Activated naive CD4-positive, alpha-beta T cell treated with anti-CD3 and anti-CD28 coated beads for 36 hours (primary cell): ENCODE measurements around the gene PIGA. TPM values are rescaled to one million over a fixed set of nuclear protein-coding genes. Genes with fewer than 3 reads are reported as not detected.
"Not testable (repeated sequence)": the region's sequence is repeated elsewhere in the genome, so short reads cannot be mapped to it uniquely, and the experiment has no call there.

Experiments used
- CTCF ChIA-PET: fragments of 350-600 bp; sonication (Branson Sonifier 250); formaldehyde crosslinking; loops from one replicate; lab custom pipeline; 2021; ENCODE audit warnings: antibody characterized with exemption; lab: Charles Lee
- DNase-seq: peaks from one replicate; pipeline ENCODE4 v3.0.0-alpha.2; 2020
- H3K27ac Mint-ChIP-seq: one replicate; pipeline ENCODE4 v1.8.0; 2021; ENCODE audit warnings: mild to moderate bottlenecking, mixed read lengths
- H3K27me3 Mint-ChIP-seq: one replicate; pipeline ENCODE4 v1.8.0; 2021; ENCODE audit warnings: low read depth, mixed read lengths
- H3K36me3 Mint-ChIP-seq: one replicate; pipeline ENCODE4 v1.8.0; 2021; ENCODE audit warnings: low read depth, mixed read lengths
- H3K4me1 Mint-ChIP-seq: one replicate; pipeline ENCODE4 v1.8.0; 2021; ENCODE audit warnings: low read depth, mixed read lengths
- H3K4me3 Mint-ChIP-seq: one replicate; pipeline ENCODE4 v1.8.0; 2021; ENCODE audit warnings: mild to moderate bottlenecking, moderate library complexity, mixed read lengths
- H3K9me3 Mint-ChIP-seq: one replicate; pipeline ENCODE4 v1.8.0; 2021; ENCODE audit warnings: mixed read lengths
- intact Hi-C: fragments of 100-400 bp; cut with micrococcal nuclease; formaldehyde crosslinking; loops from one replicate; pipeline ENCODE4 v1.15.1; 2023
- total RNA-seq, 2 experiments: library from RNA; stranded (reverse); gene quantifications; one replicate each; pipeline ENCODE4 v1.2.3, GENCODE V29; 2021

PIGA gene
- total RNA-seq, 2 experiments from 2014 or later, result 26.8 to 28.4 TPM

- H3K27me3 Mint-ChIP-seq, result no peaks in the 10 kb centered on the region
- peaks cover 6% of the 10 kb centered on the region for H3K36me3 Mint-ChIP-seq
- no peaks in the 10 kb centered on the region for H3K9me3 Mint-ChIP-seq
- no peaks in the 10 kb centered on the region for H3K4me1 Mint-ChIP-seq
- no peak within 1 kb of the TSS for H3K27ac Mint-ChIP-seq
- intact Hi-C loops, result no loop called here
- H3K4me3 Mint-ChIP-seq, result no peak within 1 kb of the TSS
- CTCF ChIA-PET, result interaction anchor here (0.6 kb wide), 1 partner anchor 33 kb away, joined by 3 read pairs; no protein-coding TSS in a partner anchor
- no peak for DNase-seq
These were observed 19.8 kb downstream of the PIGA start, which contains the start of gene ASB11 for GRCh38 chrX:15315509-15315908. ASB11 (minus strand) TSS chrX:15315640; CDS start chrX:15315605, 35 bp downstream.

GRCh38 chrX:15314472-15314871, 20.9 kb downstream of the PIGA start:
- Mint-ChIP-seq H3K9me3 (no peaks in the 10 kb centered on the region), H3K4me3 (no peak overlapping the region), H3K36me3 (peaks cover 3% of the 10 kb centered on the region), H3K27me3 (no peaks in the 10 kb centered on the region), H3K4me1 (no peaks in the 10 kb centered on the region), H3K27ac (no peak overlapping the region)
- intact Hi-C loops, result no loop called here
- CTCF ChIA-PET, result no interaction called here
- DNase-seq, result no peak

GRCh38 chrX:15311119-15311518, 24.2 kb downstream of the PIGA start:
- CTCF ChIA-PET, result interaction anchor here (0.6 to 1.2 kb wide), 2 partner anchors 11 to 208 kb away, joined by 3 read pairs; no protein-coding TSS in a partner anchor
- H3K4me1 Mint-ChIP-seq, result no peaks in the 10 kb centered on the region
- H3K9me3 Mint-ChIP-seq, result no peaks in the 10 kb centered on the region

GRCh38 chrX:15310117-15310516, 25.2 kb downstream of the PIGA start:
- no peak for DNase-seq
- Mint-ChIP-seq H3K4me1 (no peaks in the 10 kb centered on the region), H3K9me3 (no peaks in the 10 kb centered on the region), H3K4me3 (no peak overlapping the region), H3K27ac (no peak overlapping the region), H3K27me3 (no peaks in the 10 kb centered on the region), H3K36me3 (no peaks in the 10 kb centered on the region)
- CTCF ChIA-PET, result interaction anchor here (1.2 kb wide), 1 partner anchor 10 kb away, joined by 3 read pairs; no protein-coding TSS in a partner anchor
- intact Hi-C loops, result no loop called here

More at GRCh38 chrX:15311119-15311518, 24.2 kb downstream of the PIGA start:
- intact Hi-C loops, result no loop called here
- Mint-ChIP-seq H3K27me3 (no peaks in the 10 kb centered on the region), H3K36me3 (no peaks in the 10 kb centered on the region), H3K4me3 (no peak overlapping the region), H3K27ac (no peak overlapping the region)
- no peak for DNase-seq

GRCh38 chrX:15305899-15306298, 29.4 kb downstream of the PIGA start:
- H3K4me1 Mint-ChIP-seq, H3K9me3 Mint-ChIP-seq, H3K27me3 Mint-ChIP-seq, CTCF ChIA-PET, H3K36me3 Mint-ChIP-seq, H3K27ac Mint-ChIP-seq, intact Hi-C loops, H3K4me3 Mint-ChIP-seq, DNase-seq: not testable (repeated sequence)

- peak; percentile 23 for DNase-seq
- no peaks in the 10 kb centered on the region for H3K4me1 Mint-ChIP-seq
- H3K27ac Mint-ChIP-seq, result no peak overlapping the region
- CTCF ChIA-PET, result no interaction called here
- no peak overlapping the region for H3K4me3 Mint-ChIP-seq
- intact Hi-C loops, result loop anchor here (1.0 kb wide), 1 partner anchor 33 kb away; the partner anchor contains the start of gene PIGA
- H3K27me3 Mint-ChIP-seq, result no peaks in the 10 kb centered on the region
- H3K36me3 Mint-ChIP-seq, result no peaks in the 10 kb centered on the region
- no peaks in the 10 kb centered on the region for H3K9me3 Mint-ChIP-seq
These were observed 33.4 kb downstream of the PIGA start for GRCh38 chrX:15301924-15302323.

GRCh38 chrX:15299941-15300851, 35.1 kb downstream of the PIGA start:
- H3K36me3 Mint-ChIP-seq, result no peaks in the 10 kb centered on the region
- no peaks in the 10 kb centered on the region for H3K9me3 Mint-ChIP-seq
- intact Hi-C loops, result loop anchor here (1.0 kb wide), 1 partner anchor 168 kb away; no protein-coding TSS in a partner anchor
- DNase-seq, result no peak
- H3K4me1 Mint-ChIP-seq, result no peaks in the 10 kb centered on the region
- CTCF ChIA-PET, result interaction anchor here (0.7 to 2.9 kb wide), 7 partner anchors 10 to 395 kb away, joined by 3 to 7 read pairs (median 3); no protein-coding TSS in a partner anchor
- H3K27me3 Mint-ChIP-seq, result no peaks in the 10 kb centered on the region
- H3K4me3 Mint-ChIP-seq, result no peak overlapping the region
- H3K27ac Mint-ChIP-seq, result no peak overlapping the region

GRCh38 chrX:15298780-15299179, 36.5 kb downstream of the PIGA start:
- no peaks in the 10 kb centered on the region for H3K9me3 Mint-ChIP-seq
- H3K4me3 Mint-ChIP-seq, result no peak overlapping the region
- no peak overlapping the region for H3K27ac Mint-ChIP-seq
- H3K27me3 Mint-ChIP-seq, result no peaks in the 10 kb centered on the region
- no peak for DNase-seq
- no peaks in the 10 kb centered on the region for H3K36me3 Mint-ChIP-seq
- H3K4me1 Mint-ChIP-seq, result no peaks in the 10 kb centered on the region
- CTCF ChIA-PET, result interaction anchor here (2.9 kb wide), 1 partner anchor 169 kb away, joined by 7 read pairs; no protein-coding TSS in a partner anchor
- intact Hi-C loops, result no loop called here

- Mint-ChIP-seq H3K27ac (no peak overlapping the region), H3K9me3 (no peaks in the 10 kb centered on the region), H3K27me3 (no peaks in the 10 kb centered on the region), H3K4me1 (no peaks in the 10 kb centered on the region), H3K4me3 (no peak overlapping the region), H3K36me3 (no peaks in the 10 kb centered on the region)
- no peak for DNase-seq
- intact Hi-C loops, result no loop called here
- CTCF ChIA-PET, result no interaction called here
These were observed 37.1 kb downstream of the PIGA start for GRCh38 chrX:15298201-15298600.

- intact Hi-C loops, result no loop called here
- H3K9me3 Mint-ChIP-seq, result no peaks in the 10 kb centered on the region
- DNase-seq, result no peak
- CTCF ChIA-PET, result no interaction called here
- H3K27ac Mint-ChIP-seq, result no peak overlapping the region
- H3K27me3 Mint-ChIP-seq, result no peaks in the 10 kb centered on the region
- no peaks in the 10 kb centered on the region for H3K36me3 Mint-ChIP-seq
- H3K4me3 Mint-ChIP-seq, result no peak overlapping the region
- H3K4me1 Mint-ChIP-seq, result no peaks in the 10 kb centered on the region
These were observed 41.9 kb downstream of the PIGA start for GRCh38 chrX:15293451-15293850.

- Mint-ChIP-seq H3K9me3 (no peaks in the 10 kb centered on the region), H3K27me3 (no peaks in the 10 kb centered on the region), H3K4me1 (no peaks in the 10 kb centered on the region), H3K4me3 (no peak overlapping the region), H3K36me3 (no peaks in the 10 kb centered on the region), H3K27ac (no peak overlapping the region)
- DNase-seq, result no peak
- intact Hi-C loops, result no loop called here
- CTCF ChIA-PET, result no interaction called here
These were observed 42.5 kb downstream of the PIGA start for GRCh38 chrX:15292861-15293260.

GRCh38 chrX:15277604-15278003, 57.7 kb downstream of the PIGA start:
- Mint-ChIP-seq H3K36me3 (no peaks in the 10 kb centered on the region), H3K9me3 (no peaks in the 10 kb centered on the region), H3K27ac (no peak overlapping the region), H3K4me3 (no peak overlapping the region), H3K27me3 (peaks cover 3% of the 10 kb centered on the region), H3K4me1 (no peaks in the 10 kb centered on the region)
- no peak for DNase-seq
- intact Hi-C loops, result no loop called here
- CTCF ChIA-PET, result no interaction called here
